ENCODE data around the gene LRRFIP2.
"Not testable (repeated sequence)": the region's sequence is repeated elsewhere in the genome, so short reads cannot be mapped to it uniquely, and the experiment has no call there.

DNA sequence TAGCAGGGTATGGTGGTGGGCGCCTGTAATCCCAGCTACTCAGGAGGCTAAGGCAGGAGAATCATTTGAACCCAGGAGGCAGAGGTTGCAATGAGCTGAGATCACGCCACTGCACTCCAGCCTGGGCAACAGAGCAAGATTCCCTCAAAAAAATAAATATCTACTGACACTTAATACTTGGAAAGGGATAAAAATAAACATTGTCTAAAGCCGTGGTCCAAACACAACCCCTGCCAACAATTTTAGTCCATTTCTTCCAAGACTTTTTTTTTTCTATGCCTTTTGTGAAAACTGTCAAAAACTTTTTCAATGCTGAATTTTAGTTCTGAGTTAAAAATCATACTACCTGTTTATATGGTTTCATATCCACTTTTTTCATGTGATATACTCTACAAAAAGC, 131.7 kb downstream of the LRRFIP2 start:
- TF ChIP-seq POLR2AphosphoS5 (IDR thresholded peaks at IDR 0.05; ENCODE audit: low read depth, low read length); EZH2 (IDR thresholded peaks at IDR 0.05; ENCODE audit: low read depth, low read length, severe bottlenecking); BCL11A (IDR thresholded peaks at IDR 0.05; ENCODE audit: low read depth in 2 of 2, low read length in 2 of 2); MAFK (IDR thresholded peaks at IDR 0.05; ENCODE audit: low read depth, low read length); SP1 (IDR thresholded peaks at IDR 0.05; ENCODE audit: low read depth, low read length); ZNF274 (IDR thresholded peaks at IDR 0.05; ENCODE audit: borderline replicate concordance, extremely low read depth, low read length); CREB1 (IDR thresholded peaks at IDR 0.05): not testable (repeated sequence)
- TF ChIP-seq, protein P1, sequence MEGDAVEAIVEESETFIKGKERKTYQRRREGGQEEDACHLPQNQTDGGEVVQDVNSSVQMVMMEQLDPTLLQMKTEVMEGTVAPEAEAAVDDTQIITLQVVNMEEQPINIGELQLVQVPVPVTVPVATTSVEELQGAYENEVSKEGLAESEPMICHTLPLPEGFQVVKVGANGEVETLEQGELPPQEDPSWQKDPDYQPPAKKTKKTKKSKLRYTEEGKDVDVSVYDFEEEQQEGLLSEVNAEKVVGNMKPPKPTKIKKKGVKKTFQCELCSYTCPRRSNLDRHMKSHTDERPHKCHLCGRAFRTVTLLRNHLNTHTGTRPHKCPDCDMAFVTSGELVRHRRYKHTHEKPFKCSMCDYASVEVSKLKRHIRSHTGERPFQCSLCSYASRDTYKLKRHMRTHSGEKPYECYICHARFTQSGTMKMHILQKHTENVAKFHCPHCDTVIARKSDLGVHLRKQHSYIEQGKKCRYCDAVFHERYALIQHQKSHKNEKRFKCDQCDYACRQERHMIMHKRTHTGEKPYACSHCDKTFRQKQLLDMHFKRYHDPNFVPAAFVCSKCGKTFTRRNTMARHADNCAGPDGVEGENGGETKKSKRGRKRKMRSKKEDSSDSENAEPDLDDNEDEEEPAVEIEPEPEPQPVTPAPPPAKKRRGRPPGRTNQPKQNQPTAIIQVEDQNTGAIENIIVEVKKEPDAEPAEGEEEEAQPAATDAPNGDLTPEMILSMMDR (IDR thresholded peaks at IDR 0.05; ENCODE audit: control extremely low read depth in 1 of 3, insufficient read depth in 1 of 3, low read depth in 1 of 3, low read length in 3 of 3): not testable (repeated sequence)
